SU-DHL-6 (cell line): ENCODE measurements around the gene CD274.
"Not testable (repeated sequence)": the region's sequence is repeated elsewhere in the genome, so short reads cannot be mapped to it uniquely, and the experiment has no call there.

Experiments
- H2AFZ ChIP-seq: fragments of 200-600 bp; sonication (generic); 2 replicates; pipeline ENCODE4 v1.6.1; 2014; ENCODE audit warnings: low read depth, mild to moderate bottlenecking, moderate library complexity, mixed read lengths, antibody characterized with exemption, low read length; ENCODE audit not compliant: severe bottlenecking
- H3F3A ChIP-seq: fragments of 200-600 bp; shearing (Covaris generic); 2 replicates; pipeline ENCODE4 v1.6.0; 2016; ENCODE audit warnings: antibody characterized with exemption, mild to moderate bottlenecking; ENCODE audit not compliant: insufficient read depth
- H3K27ac ChIP-seq: fragments of 200-600 bp; sonication (generic); 2 replicates; pipeline ENCODE4 v1.5.1; 2016; ENCODE audit warnings: low read depth, mild to moderate bottlenecking, low read length, moderate library complexity, mixed read lengths
- H3K27me3 ChIP-seq: fragments of 200-600 bp; sonication (generic), shearing (Covaris generic); 2 replicates; pipeline ENCODE4 v1.6.0; 2014; ENCODE audit warnings: mild to moderate bottlenecking, low read length
- H3K36me3 ChIP-seq: fragments of 200-600 bp; sonication (generic); 2 replicates; pipeline ENCODE4 v1.6.1; 2014; ENCODE audit warnings: mild to moderate bottlenecking, low read length, mixed read lengths
- H3K4me2 ChIP-seq: fragments of 300-600, 200-600 bp; shearing (Covaris generic), sonication (generic); 2 replicates; pipeline ENCODE4 v1.6.0; 2014; ENCODE audit warnings: low read length, low read depth, mild to moderate bottlenecking; ENCODE audit not compliant: poor library complexity, severe bottlenecking
- H3K4me3 ChIP-seq: fragments of 200-600 bp; sonication (generic); 2 replicates; pipeline ENCODE4 v1.5.1; 2014; ENCODE audit warnings: antibody characterized with exemption, low read length, mild to moderate bottlenecking, mixed read lengths; ENCODE audit not compliant: insufficient read depth, poor library complexity, severe bottlenecking
- H3K79me2 ChIP-seq: fragments of 200-600 bp; sonication (generic); 2 replicates; pipeline ENCODE4 v1.6.1; 2014; ENCODE audit warnings: mild to moderate bottlenecking, low read length, moderate library complexity; ENCODE audit not compliant: insufficient read depth
- H3K9ac ChIP-seq: fragments of 200-600 bp; sonication (generic); 2 replicates; pipeline ENCODE4 v1.7.0; 2014; ENCODE audit warnings: mild to moderate bottlenecking, low read length
- H3K9me2 ChIP-seq: fragments of 200-600 bp; sonication (generic); replicated peaks from 2 replicates; pipeline ENCODE4 v1.6.1; 2014; ENCODE audit warnings: low read length; ENCODE audit not compliant: insufficient read depth
- H3K9me3 ChIP-seq: fragments of 200-600 bp; sonication (generic); 2 replicates; pipeline ENCODE4 v1.6.1; 2014; ENCODE audit warnings: low read length, mixed read lengths; ENCODE audit not compliant: insufficient read depth
- H4K20me1 ChIP-seq: fragments of 200-600 bp; sonication (generic); 2 replicates; pipeline ENCODE4 v1.6.1; 2014; ENCODE audit warnings: low read depth, mild to moderate bottlenecking, antibody characterized with exemption, low read length, moderate library complexity, mixed read lengths
- EZH2phosphoT487 ChIP-seq: fragments of 200-600 bp; sonication (generic), shearing (Covaris generic); conservative IDR thresholded peaks from 2 replicates; pipeline ENCODE4 v1.6.1; 2018; ENCODE audit warnings: mild to moderate bottlenecking, antibody characterized with exemption, low read length, moderate library complexity, mixed read lengths
- TF ChIP-seq, protein P1 (sequence below): fragments of 200-600 bp; sonication (generic); IDR thresholded peaks from one replicate; pipeline ENCODE4 v1.5.1; 2017; ENCODE audit warnings: antibody characterized with exemption, mild to moderate bottlenecking, low read length, moderate library complexity; ENCODE audit not compliant: insufficient read depth, poor library complexity, severe bottlenecking

Gene CD274

DNA sequence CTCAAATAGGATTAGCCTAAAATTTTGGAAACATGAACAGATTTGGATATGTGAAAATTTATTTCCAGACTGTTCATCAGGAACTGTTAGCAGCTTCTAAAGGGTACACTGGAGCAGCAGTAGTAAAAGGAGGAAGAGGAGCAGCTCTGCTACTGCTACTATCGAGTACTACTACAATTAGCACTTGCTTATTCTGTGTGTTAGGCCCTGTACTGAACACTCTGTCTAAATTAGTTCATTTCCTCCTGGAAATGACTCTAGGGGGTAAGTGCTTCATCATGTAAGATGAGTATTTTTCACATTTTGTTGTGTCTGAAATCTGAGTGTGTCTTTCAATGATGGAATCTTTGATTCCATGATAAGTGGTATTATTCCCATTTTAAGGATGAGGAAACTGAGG lies 9.8 kb downstream of the CD274 start:
- H3K79me2 ChIP-seq, result no peaks in the 10 kb centered on the region
- H3K4me2 ChIP-seq, result no peak overlapping the region
- no peak overlapping the region for H3K4me3 ChIP-seq
- H3K36me3 ChIP-seq, result no peaks in the 10 kb centered on the region
- H3K27ac ChIP-seq, result no peak overlapping the region
- no peaks in the 10 kb centered on the region for H3K9me2 ChIP-seq
- no peak overlapping the region for H2AFZ ChIP-seq
- H3K27me3 ChIP-seq, result no peaks in the 10 kb centered on the region
- H3K9ac ChIP-seq, result no peak overlapping the region
- no peaks in the 10 kb centered on the region for H4K20me1 ChIP-seq
- no peaks in the 10 kb centered on the region for H3K9me3 ChIP-seq
- TF ChIP-seq, protein P1, sequence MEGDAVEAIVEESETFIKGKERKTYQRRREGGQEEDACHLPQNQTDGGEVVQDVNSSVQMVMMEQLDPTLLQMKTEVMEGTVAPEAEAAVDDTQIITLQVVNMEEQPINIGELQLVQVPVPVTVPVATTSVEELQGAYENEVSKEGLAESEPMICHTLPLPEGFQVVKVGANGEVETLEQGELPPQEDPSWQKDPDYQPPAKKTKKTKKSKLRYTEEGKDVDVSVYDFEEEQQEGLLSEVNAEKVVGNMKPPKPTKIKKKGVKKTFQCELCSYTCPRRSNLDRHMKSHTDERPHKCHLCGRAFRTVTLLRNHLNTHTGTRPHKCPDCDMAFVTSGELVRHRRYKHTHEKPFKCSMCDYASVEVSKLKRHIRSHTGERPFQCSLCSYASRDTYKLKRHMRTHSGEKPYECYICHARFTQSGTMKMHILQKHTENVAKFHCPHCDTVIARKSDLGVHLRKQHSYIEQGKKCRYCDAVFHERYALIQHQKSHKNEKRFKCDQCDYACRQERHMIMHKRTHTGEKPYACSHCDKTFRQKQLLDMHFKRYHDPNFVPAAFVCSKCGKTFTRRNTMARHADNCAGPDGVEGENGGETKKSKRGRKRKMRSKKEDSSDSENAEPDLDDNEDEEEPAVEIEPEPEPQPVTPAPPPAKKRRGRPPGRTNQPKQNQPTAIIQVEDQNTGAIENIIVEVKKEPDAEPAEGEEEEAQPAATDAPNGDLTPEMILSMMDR, result no peak
- TF ChIP-seq EZH2phosphoT487, result no peak
- H3F3A ChIP-seq, result no peaks in the 10 kb centered on the region

DNA sequence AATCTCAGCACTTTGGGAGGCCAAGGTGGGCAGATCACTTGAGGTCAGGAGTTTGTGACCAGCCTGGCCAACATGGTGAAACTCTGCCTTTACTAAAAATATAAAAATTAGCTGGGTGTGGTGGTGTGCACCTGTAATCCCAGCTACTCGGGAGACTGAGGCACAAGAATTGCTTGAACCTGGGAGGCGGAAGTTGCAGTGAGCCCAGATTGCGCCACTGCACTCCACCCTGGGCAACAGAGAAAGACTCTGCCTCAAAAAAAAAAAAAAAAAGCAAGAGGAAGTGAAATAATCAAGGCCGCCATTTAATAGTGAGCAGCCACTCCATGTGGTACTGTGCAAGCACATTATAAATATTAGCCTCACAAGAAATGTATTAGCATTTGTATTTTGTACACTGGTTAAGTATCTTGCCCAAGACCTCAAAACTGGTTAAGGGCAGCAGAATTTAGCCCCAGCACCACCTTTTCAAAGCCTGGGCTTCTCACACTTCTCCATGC lies 14.5 kb downstream of the CD274 start:
- H3K9ac ChIP-seq, H2AFZ ChIP-seq, H3F3A ChIP-seq, H3K27me3 ChIP-seq, H4K20me1 ChIP-seq, H3K27ac ChIP-seq, H3K36me3 ChIP-seq, H3K9me2 ChIP-seq, H3K4me2 ChIP-seq, H3K9me3 ChIP-seq, H3K79me2 ChIP-seq, H3K4me3 ChIP-seq: not testable (repeated sequence)

DNA sequence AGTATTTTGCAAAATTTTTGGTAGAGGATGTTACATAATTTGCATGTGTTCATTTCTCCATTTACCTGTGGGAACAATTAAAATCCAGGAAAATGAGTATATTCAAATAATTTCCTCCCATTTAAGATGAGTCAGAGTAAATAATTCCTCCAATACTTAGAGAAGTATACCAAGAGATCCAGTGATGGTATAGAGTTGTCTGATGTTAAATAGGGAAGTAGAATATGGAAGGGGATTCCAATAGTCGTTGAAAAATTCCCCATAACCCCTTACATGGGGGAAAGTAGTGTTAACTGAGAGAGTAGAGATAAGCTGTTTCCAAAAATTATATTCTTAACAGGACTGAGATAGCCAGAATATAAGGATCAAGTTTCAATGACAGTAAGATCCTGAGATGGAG lies 15.7 kb downstream of the CD274 start:
- no peak for TF ChIP-seq EZH2phosphoT487
- TF ChIP-seq, protein P1, result no peak
- H2AFZ ChIP-seq, result no peak overlapping the region
- H3K27me3 ChIP-seq, result no peaks in the 10 kb centered on the region
- H3K27ac ChIP-seq, result no peak overlapping the region
- H3K4me2 ChIP-seq, result no peak overlapping the region
- no peaks in the 10 kb centered on the region for H3K36me3 ChIP-seq
- no peaks in the 10 kb centered on the region for H4K20me1 ChIP-seq
- no peak overlapping the region for H3K9ac ChIP-seq
- H3K9me2 ChIP-seq, result no peaks in the 10 kb centered on the region
- H3K79me2 ChIP-seq, result no peaks in the 10 kb centered on the region
- H3K9me3 ChIP-seq, result no peaks in the 10 kb centered on the region
- no peak overlapping the region for H3K4me3 ChIP-seq
- H3F3A ChIP-seq, result no peaks in the 10 kb centered on the region

DNA sequence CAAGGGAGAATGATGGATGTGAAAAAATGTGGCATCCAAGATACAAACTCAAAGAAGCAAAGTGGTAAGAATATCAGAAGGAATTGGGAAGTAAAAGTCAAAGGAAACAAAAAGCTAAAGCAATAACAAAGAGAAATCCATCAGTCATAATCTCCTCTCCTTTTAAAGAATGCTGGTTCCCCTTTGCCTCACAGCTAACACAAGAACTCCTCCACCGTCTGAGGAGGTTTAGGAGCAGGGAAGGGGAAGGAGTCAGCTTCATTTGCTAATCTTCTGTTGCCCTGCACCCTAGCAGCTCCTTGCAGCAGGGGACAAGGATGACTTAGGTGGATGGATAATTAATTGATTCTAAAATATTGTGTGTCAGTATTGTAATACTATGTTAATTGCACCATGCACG lies 16.4 kb downstream of the CD274 start:
- no peak for TF ChIP-seq EZH2phosphoT487
- TF ChIP-seq, protein P1, result no peak
- H3K9ac ChIP-seq, result no peak overlapping the region

More for the DNA sequence above, 16.4 kb downstream of the CD274 start:
- H3F3A ChIP-seq, result no peaks in the 10 kb centered on the region
- no peak overlapping the region for H3K4me2 ChIP-seq
- no peaks in the 10 kb centered on the region for H4K20me1 ChIP-seq
- H3K9me3 ChIP-seq, result no peaks in the 10 kb centered on the region
- no peak overlapping the region for H3K4me3 ChIP-seq
- H3K27me3 ChIP-seq, result no peaks in the 10 kb centered on the region
- H2AFZ ChIP-seq, result no peak overlapping the region
- no peaks in the 10 kb centered on the region for H3K79me2 ChIP-seq
- no peaks in the 10 kb centered on the region for H3K9me2 ChIP-seq
- H3K36me3 ChIP-seq, result no peaks in the 10 kb centered on the region
- H3K27ac ChIP-seq, result no peak overlapping the region
